CD4-positive, alpha-beta T cell treated with Interleukin-2 at 100 ng/mL for 4 hours (primary cell): ENCODE results near the gene PLCZ1.
"Not testable (repeated sequence)": the region's sequence is repeated elsewhere in the genome, so short reads cannot be mapped to it uniquely, and the experiment has no call there.

Source experiments
- DNase-seq: peaks from one replicate; pipeline ENCODE4 v3.0.0-alpha.2; 2020; ENCODE audit warnings: low spot score

Gene PLCZ1

GRCh38 chr12:18737819-18738218 is at the start of gene PLCZ1, which contains the start of gene CAPZA3:
PLCZ1 (minus strand) TSS chr12:18738012; CDS start chr12:18737371, 641 bp downstream.
CAPZA3 (plus strand) TSS chr12:18738119; CDS start chr12:18738269, 150 bp downstream.
- no peak for DNase-seq

GRCh38 chr12:18785465-18785864 is 47.7 kb upstream of the PLCZ1 start:
- not testable (repeated sequence) for DNase-seq

GRCh38 chr12:18782827-18783226 is 45.0 kb upstream of the PLCZ1 start:
- DNase-seq: no peak

- DNase-seq: not testable (repeated sequence)
Measured at GRCh38 chr12:18766479-18766878, 28.7 kb upstream of the PLCZ1 start.

- DNase-seq: no peak
Measured at GRCh38 chr12:18755341-18755740, 17.5 kb upstream of the PLCZ1 start.

- no peak for DNase-seq
Measured at GRCh38 chr12:18754124-18754707, 16.4 kb upstream of the PLCZ1 start.

GRCh38 chr12:18753481-18754123 is 15.8 kb upstream of the PLCZ1 start:
- no peak for DNase-seq

GRCh38 chr12:18752947-18753346 is 15.1 kb upstream of the PLCZ1 start:
- DNase-seq: no peak

- no peak for DNase-seq
Measured at GRCh38 chr12:18752280-18752920, 14.6 kb upstream of the PLCZ1 start.

GRCh38 chr12:18751866-18752265 is 14.1 kb upstream of the PLCZ1 start:
- DNase-seq: no peak

- DNase-seq: no peak
Measured at GRCh38 chr12:18750085-18750484, 12.3 kb upstream of the PLCZ1 start.

- DNase-seq: no peak
Measured at GRCh38 chr12:18749386-18749957, 11.7 kb upstream of the PLCZ1 start.

GRCh38 chr12:18747895-18748294 is 10.1 kb upstream of the PLCZ1 start:
- no peak for DNase-seq

GRCh38 chr12:18731156-18731555 is 6.7 kb downstream of the PLCZ1 start:
- DNase-seq: no peak

- DNase-seq: no peak
Measured at GRCh38 chr12:18723752-18724151, 14.1 kb downstream of the PLCZ1 start.

- DNase-seq: no peak
Measured at GRCh38 chr12:18721452-18721851, 16.4 kb downstream of the PLCZ1 start.

GRCh38 chr12:18720690-18721089 is 17.1 kb downstream of the PLCZ1 start:
- DNase-seq: no peak

- DNase-seq: no peak
Measured at GRCh38 chr12:18719922-18720510, 17.8 kb downstream of the PLCZ1 start.

GRCh38 chr12:18718462-18718861 is 19.4 kb downstream of the PLCZ1 start:
- DNase-seq: no peak

GRCh38 chr12:18716236-18716635 is 21.6 kb downstream of the PLCZ1 start:
- no peak for DNase-seq

- no peak for DNase-seq
Measured at GRCh38 chr12:18706798-18707197, 31.0 kb downstream of the PLCZ1 start.

GRCh38 chr12:18703911-18704310 is 33.9 kb downstream of the PLCZ1 start:
- no peak for DNase-seq

GRCh38 chr12:18703321-18703720 is 34.5 kb downstream of the PLCZ1 start:
- DNase-seq: no peak
